GM18870 (cell line): ENCODE data around the gene GP5.

ENCODE experiments used
- ATAC-seq: cut with Tn5 transposase; IDR thresholded peaks from one replicate; pipeline ENCODE4 v1.9.1; 2021; ENCODE audit warnings: moderate library complexity; ENCODE audit not compliant: unreplicated experiment

GP5 gene

DNA sequence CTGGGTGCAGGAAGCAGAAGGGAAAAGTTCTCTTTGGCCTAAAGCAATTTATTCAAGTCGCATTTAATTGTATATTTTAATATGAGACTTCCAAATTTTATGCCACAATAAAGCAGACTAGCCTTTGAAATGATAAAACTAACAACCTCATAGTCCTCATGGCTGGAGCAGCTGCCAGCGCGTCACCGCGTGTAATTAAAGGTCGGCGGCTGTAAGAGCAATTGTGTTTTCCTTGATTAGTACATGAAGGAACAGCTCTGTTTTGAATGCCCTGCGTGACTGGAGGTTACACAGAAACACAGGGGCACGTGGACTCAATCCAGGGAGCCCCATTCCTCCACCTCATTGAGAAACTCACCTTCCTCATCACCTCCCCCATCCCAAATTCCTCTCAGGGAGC, 19.4 kb downstream of the GP5 start:
- ATAC-seq = no peak

DNA sequence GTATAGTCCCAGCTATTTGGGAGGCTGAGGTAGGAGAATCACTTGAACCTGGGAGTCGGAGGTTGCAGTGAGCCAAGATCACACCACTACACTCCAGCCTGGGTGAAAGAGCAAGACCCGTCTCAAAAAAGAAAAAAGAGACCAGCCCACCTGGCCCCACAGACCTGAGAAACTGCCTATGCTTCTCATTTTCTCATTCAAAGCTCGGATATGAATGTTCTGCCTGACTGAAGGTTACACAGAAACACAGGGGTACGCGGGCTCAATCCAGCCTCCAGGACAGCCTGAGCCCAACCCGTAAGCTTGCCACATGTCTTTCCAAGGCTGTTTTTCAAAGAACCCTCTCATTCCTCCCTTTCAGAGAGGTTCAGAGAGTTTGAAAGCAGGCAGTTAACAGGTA, 19.8 kb downstream of the GP5 start:
- no peak for ATAC-seq

DNA sequence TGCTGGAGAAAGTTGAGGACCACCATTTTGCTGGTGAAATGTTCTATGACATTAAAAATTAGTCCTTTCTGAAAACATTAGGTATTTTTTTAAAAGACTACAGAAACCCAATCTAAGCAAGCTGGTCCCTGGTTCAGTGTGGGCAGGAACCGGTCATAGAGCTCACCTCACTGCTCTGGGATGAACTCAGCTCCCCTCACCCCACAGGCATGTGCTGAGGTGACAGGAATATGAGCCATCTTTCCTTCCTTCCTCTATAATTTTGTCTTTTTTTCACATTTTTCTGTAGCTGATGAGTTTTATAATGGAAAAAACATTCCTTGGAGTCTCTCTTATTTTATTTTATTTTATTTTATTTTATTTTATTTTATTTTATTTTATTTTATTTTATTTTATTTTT, 21.4 kb downstream of the GP5 start:
- ATAC-seq = no peak

DNA sequence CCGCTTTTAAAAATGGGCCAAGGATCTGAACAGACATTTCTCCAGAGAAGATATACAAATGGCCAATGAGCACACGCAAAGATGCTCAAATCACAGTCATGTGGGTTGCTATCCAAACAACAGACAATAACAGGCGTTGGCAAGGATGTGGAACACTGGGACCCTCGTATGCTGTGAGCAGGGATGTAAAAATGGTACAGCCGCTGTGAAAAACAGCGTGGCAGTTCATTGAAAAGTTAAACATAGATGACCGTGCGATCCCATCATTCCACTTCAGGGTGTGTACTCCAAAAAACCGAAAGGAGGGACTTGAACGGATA, 22.9 kb downstream of the GP5 start:
- no peak for ATAC-seq

DNA sequence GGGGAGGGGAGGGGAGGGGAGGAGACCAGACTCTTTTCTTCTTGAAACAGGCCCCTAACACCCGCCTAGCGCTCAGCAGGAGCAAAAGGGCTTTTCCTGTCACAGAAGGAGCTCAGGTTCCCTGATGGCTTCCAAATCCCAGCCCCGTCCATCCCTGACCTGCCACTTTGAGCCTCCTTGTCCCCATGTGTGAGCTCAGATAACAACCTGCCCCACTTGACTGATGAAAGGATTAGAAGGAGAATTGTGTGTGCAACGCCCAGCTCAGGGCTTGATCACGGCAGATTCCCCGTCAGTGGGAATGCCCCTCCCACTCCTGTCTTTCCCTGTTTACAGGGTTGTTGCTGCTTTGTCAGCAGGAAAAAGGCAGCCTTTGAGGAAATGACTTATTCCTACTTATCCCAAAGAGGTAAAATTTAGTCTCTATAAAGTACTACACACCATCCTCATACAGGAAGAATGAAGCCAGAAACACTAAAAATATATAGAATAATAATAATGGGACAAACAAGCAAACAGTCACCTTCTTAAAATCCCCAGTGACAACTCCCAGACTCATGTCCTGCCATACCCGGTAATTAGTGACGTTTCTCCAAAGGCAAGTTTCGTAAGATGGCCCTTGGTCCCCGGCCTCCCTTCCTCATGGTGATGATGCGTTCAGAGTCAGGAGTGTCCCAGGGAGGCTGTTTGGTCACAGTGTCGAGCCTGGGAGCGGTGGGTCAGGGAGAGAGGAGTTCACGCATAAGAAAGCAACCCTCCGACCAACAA, 23.4 kb downstream of the GP5 start:
- no peak for ATAC-seq

DNA sequence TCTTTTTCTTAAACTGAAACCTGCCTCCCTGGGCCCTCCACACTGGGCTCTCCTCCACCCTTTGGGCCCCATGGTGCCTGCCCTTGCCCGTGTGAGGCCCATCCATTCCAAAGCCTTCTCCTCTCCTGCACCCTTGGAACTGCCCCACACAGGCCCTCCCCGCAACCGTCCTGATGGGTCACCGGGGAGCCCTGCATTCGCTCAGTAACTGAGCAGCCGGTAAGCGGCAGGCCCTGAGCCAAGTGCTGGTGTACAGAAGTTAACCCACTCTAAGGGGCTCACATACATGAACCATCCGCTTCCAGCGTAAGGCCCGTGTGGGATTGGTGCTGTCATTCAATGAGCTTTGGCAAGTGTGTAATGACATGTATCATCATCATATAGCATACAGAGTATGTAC, 24.1 kb downstream of the GP5 start:
- no peak for ATAC-seq

DNA sequence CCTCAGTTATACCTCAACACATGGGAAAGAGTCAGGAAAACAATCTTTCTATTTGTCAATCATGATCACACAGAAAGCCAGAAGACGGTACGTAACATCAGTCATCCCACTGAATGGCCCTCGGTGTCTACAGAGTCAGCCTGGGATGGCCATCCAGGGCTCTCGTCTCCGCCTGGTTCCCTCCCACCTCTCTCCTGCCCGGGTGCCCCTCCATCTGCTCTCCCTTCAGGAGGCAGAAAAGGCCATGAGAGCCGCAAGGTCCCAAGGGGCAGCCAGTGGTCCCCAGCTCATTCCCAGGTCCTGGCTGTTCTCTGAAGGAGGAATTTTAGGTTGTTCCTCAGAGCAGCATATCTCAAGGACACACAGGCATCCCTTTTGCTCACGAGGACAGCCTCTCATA, 25.2 kb downstream of the GP5 start:
- ATAC-seq = no peak

DNA sequence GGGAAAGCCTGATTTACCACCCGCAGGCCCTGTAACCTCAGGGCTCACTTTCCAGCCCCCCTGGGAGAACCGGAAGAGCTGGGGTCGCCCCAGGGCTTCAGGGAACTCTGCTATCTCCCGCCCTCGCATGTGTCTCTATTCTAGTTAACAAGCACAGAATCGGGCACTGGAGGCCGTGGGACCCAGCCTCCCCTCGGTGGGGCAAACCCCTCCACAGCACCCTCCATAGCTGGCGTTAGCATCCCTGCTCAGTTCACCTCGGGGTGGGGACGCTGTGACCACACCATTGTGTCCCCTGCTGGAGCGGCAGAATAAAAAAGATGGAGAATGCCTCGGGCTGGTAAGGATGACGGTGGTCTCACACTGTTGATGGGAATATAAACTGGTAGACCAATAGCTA, 26.0 kb downstream of the GP5 start:
- ATAC-seq = no peak

DNA sequence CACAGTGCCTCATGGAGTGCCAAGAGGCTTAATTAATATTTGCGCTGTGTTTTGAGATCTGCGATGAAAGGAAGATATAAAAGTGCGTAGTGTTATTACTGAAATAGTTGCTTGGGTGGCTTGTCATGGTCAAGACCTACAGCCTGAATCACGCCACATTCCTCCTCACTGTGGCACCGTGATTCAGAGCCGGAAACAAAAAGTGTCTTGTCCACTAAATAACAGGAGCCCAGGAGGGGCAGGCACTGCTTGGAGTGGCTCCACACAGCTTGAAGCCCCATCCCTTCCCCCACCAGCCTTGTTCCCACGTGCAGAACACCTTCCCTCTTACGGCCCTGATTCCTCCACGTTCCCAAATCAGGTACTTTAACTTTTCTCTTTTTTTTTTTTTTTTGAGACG, 28.3 kb downstream of the GP5 start:
- ATAC-seq = no peak

DNA sequence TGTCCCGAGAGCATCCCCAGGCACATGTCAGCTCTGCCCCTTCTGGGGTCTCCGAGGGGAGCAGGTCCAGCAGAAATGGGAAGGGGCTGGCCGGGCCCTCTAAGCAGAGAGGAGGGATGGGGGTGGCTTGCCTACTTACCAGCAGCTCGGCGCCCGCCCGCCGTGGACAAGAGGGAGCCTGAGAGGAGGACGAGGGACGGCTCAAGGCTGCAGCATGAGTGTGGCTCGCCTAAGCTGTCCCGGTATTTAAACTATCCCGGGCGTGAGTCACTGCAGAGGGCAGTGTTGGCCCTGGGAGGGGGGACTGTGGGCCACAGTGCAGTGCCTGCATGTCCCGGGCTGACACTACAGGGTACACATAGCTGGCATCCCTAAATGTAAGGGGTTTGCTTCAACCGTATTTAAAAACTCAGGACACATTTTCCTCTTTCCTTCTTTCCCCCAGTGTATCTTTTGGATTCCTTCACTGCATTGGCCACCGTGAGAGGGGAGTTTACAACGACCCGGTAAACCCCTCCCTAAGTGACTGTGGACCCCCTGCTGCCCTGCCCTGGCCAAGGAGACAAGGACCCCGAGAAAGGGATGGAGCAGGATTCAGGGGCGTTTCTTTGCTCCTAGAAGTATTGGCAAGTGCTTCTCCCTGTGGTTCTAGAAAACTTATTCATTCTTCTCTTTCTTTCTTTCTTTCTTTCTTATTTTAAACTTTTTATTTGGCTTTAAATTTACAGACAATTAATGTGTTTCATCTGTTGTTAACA, 29.4 kb downstream of the GP5 start, which contains the start of gene LRRC15:
TSS of gene LRRC15 (minus strand) at position 222 of the 758 bp plus-strand sequence. CDS start 8,700 bp downstream, outside the sequence.
- no peak for ATAC-seq

DNA sequence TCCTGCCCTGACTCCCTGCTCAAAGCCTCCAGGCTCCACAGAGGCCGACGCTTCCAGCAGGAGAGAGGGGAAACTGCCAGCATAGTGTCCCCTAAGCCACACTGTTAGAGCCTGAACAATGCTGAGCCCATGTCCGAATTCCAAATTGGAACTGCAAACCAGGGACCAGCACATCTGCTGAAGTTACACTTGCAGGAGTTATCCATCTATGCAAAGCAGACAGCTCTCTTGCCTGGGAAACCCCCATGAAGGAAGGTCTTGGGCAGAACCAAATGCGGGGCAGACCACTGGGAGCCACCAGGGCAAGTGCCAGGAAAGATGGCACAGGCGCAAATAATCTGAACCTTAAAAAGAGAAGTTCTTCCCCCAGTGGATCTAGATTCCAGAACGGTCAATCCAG, 30.1 kb downstream of the GP5 start:
- no peak for ATAC-seq

DNA sequence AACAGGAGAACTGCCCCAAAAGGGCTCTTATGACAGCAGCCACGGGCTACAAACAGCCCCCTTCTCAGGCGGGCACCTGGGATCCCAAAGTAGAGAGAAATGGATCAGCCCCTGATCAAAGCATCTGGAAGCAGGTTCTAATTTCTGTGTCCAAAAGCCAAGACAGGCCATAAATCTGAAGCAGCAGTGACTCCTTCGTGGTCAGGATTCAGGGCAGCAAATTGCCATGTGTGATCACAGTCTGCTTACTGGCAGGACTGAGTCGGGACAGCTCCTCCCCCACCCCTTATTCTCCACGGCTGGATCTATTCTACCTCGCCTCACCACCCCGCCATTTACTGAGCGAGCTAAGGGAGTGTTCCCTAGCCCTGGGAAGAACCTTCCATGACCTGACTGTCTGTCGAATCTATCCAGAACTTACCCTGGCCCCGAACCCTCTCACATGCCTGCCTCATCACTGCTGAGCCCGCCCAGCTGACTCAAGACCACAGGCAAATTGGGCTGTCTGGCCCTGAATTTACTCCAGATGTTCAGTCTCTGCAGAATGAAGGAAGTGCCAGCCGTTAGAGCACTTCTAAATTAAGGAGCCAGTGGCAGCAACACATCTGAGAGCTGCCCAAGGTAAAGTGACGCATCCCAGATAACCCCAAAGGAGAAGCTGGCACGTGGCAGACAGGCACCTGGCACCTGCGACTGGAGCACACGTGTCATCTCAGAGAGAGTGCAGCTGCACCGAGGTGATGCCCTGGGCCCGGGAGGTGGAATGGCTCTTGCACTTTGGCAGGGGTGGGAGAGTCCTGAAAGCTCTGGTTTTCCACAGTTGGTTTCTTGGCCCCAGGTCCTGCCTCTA, 30.8 kb downstream of the GP5 start:
- ATAC-seq = no peak

DNA sequence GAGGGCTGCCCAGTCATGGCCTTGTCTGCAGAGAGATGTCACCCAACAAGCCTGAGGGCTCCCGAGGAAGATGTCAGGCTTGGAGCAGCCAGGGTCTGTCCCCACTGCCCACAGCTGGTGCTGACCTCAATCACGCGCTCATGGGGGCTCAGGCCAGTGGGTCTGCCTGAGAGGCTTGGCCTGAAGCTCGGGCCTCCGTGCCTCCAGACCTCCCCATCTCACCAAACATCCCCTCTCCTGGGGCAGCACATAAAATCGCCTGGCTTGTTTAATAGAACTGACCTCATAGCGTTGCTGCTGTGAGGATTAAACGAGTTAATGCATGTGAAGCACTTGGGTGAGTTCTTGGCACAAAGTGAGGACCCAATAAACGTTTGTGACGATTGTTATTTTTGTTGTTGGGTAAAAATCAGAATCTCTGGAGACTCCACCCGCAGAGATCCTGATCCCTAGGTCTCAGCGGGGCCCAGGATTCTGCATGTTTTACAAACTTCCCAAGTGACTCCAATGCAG, 33.0 kb downstream of the GP5 start:
- no peak for ATAC-seq

DNA sequence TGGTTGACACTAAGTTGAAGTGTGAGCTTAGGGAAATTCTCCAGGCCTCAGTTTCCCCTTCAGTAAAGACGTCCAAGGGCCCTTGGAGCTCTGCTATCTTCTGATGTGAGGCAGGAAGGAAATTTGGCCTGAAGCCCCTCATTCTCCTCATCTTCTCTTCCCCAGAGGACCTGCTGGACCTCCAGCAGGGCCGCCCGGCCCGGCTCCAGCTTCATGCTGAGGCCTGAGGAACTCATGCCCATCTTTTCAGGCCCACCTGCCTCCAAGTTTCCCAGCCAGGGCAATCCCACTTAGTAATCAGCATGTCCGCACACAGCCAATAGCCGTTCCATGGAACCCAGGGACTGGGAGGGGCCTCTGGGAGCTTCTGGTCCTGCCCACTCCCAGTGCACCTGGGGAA, 33.5 kb downstream of the GP5 start:
- no peak for ATAC-seq

DNA sequence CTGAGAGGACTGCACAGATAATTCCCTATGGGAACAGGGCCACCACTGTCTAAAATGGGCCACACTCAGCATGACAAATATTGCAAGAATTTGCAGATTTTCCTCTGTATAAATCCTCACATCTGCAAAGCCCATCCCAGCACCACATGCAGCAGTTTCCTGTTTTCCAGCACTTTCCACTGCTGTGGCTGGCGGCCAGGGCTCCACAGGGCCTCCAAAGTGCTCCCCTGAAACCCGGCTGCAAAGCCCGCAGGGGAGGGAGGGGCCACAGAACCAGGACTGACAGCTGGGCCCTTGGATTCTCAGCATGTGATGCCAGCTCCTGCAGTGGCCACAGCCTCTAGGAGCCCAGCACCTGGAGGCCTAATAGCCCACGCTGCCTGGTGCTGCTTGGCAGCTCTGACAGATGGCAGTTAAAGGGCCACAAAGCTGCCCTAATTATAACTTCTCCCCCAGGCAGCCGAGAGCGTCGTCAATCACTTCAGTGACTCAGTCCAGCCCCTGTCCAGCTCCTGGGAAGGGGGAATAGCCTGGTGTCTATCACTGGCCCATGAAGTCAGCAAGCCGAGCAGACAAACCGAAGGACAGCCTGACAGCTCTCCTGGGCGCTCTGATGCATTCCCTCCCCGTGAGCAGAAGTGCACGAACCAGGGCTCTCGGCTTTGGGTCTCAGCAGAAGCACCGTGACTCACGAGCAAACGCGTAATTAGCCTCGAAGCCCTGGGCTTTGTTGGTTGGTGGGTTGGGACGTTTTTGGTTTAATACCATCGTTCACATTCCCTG, 34.2 kb downstream of the GP5 start:
- no peak for ATAC-seq

DNA sequence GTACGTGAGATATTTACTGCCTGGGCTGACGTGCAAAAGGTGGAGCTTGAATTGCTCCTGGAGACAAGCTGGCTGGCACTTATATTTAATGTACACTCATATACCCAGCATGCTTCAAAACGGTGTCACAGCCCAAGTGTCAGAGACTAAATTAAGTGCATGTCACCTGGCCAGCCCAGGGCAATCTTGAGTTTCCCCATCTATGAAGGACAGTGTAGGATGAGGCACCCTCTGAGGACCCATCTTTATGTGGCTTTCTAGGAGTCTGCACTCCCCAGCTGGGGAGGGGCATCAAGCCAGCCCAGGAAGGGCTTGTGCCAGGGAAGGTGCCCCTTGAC, 34.8 kb downstream of the GP5 start:
- ATAC-seq = no peak

DNA sequence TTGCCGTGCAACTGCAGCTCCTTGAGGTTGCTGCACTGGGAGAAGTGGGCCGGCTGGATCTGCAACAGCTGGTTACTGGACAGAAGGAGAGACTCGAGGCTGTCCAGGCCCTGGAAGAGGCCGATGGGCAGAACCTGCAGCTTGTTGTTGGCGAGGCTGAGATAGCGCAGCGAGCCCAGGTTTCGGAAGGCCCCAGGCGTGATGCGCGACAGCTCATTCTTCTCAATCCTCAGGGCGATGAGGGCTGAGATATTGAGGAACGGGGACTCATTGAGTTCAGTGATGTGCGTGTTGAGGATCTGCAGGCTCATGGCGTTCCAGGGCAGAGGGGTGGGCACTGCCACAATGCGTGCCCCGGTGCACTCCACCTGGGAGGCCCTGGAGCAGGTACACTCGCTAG, 38.5 kb downstream of the GP5 start:
- ATAC-seq = no peak

DNA sequence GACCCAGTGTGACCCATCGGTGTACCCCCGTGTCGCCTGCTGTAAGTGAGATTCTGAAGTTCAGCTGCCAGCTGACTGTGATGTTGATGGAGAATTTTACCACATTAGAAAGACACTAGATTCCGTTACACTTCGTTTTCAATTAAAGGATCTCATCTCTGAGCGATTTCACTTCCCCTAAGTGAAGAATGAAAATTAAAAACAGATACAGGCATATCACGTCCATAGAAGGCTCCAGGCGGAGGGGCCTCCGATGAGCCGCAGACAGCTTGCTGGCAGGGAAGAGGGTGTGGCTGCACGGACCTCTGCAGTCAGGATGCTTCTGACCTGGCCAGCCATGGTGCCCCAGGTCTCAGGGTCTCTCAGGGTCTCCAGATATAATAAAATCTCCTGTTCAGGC, 41.4 kb downstream of the GP5 start:
- no peak for ATAC-seq

DNA sequence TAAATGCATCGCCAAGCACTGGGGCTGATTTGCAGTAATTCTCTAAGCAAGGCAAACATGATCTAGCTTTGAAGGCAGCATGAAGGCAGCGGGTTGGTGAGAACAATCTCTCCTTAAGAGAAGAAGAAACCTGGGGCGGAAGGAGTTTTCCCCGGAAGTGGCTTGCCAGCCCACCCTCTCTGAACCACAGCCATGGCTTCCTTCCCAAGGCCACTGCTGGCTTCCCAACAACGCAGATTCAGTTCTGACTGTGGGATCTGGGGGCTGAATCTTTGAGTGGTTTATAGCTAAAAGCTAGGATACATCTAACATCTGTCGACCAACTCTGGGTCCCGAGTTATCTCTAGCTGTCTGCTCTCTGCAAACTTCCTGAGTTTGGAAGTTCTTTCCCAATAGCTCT, 43.7 kb downstream of the GP5 start:
- no peak for ATAC-seq

DNA sequence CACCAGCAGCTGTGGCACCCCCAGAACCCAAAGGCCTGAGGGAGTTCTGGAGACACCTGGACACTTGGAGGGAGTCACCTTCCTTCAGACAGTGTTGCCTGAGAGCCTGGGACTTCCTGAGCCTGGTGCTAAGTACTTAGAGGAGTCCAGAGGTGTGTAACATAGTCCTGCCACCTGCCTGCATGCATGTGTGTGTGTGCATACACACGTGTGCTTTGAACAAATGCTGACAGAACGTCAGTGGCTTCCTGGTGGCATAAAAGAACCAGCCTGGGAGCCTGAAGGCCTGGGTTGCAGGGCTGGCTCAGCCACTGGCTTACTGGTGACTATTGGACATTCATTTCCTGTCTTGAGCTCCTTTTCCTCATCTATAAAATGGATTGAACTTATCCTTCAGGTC, 44.8 kb downstream of the GP5 start:
- ATAC-seq = no peak

DNA sequence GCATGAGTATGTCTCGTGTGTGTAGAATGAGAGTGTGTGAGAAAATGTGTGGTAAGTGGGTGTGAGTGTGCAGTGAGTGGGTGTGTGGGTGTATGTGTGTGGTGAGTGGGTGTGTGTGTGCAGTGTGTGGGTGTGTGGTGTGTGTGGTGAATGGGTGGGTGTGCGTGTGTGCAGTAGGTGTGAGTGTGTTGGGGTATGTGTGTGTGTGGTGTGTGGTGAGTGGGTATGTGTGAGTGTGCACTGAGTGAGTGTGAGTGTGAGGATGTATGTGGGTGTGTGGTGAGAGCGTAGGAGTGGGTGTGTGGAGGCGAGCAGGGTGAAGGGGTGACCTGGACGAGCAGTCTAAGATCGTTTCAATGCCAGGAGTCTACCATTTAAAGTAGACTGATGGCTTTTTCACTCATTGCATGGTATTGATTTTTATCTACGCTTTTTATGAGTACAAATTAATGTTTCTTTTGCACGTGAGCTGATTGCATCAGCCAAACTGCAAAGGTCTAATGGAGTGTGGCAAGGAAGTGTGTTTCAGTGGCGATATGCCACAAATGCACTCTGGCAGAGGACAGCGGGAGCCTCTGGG, 46.3 kb downstream of the GP5 start:
- ATAC-seq = no peak
